Astrocyte (in vitro differentiated cells and primary cell): Measurements from ENCODE around the gene CBX8. TPM values are rescaled to one million over a fixed set of nuclear protein-coding genes. Genes with fewer than 3 reads are reported as not detected.

ENCODE experiments used
- DNase-seq: peaks from one replicate; pipeline ENCODE4 v3.0.0-alpha.2; 2010; ENCODE audit warnings: low read depth
- FAIRE-seq: peaks from 2 replicates; lab custom pipeline; 2011; peaks lifted over from hg19 to GRCh38; lab: Jason Lieb, UNC
- H2AFZ ChIP-seq: 2 replicates; pipeline ENCODE4 v1.6.0; 2012; ENCODE audit warnings: low read depth, low read length, inconsistent platforms
- H3K27ac ChIP-seq: 2 replicates; pipeline ENCODE4 v1.5.1; 2011; ENCODE audit warnings: low read depth, low read length, inconsistent platforms
- H3K27me3 ChIP-seq: 2 replicates; pipeline ENCODE4 v1.6.0; 2011; ENCODE audit warnings: low read length, inconsistent platforms; ENCODE audit not compliant: insufficient read depth
- H3K36me3 ChIP-seq: 2 replicates; pipeline ENCODE4 v1.5.1; 2011; ENCODE audit warnings: low read length, inconsistent platforms; ENCODE audit not compliant: insufficient read depth
- H3K4me1 ChIP-seq: 2 replicates; pipeline ENCODE4 v1.5.1; 2011; ENCODE audit warnings: low read length, inconsistent platforms; ENCODE audit not compliant: insufficient read depth
- H3K4me2 ChIP-seq: 2 replicates; pipeline ENCODE4 v1.6.0; 2012; ENCODE audit warnings: low read length, inconsistent platforms
- H3K4me3 ChIP-seq: 2 replicates; pipeline ENCODE4 v1.5.1; 2011; ENCODE audit warnings: low read depth, mild to moderate bottlenecking, low read length, inconsistent platforms; ENCODE audit not compliant: insufficient read depth
- H3K79me2 ChIP-seq: 2 replicates; pipeline ENCODE4 v1.6.0; 2012; ENCODE audit warnings: mild to moderate bottlenecking, low read length, inconsistent platforms; ENCODE audit not compliant: insufficient read depth
- H3K9ac ChIP-seq: 2 replicates; pipeline ENCODE4 v1.6.0; 2012; ENCODE audit warnings: mild to moderate bottlenecking, low read length, inconsistent platforms
- H3K9me3 ChIP-seq: 2 replicates; pipeline ENCODE4 v1.5.1; 2012; ENCODE audit warnings: low read depth, mild to moderate bottlenecking, low read length, inconsistent platforms; ENCODE audit not compliant: insufficient read depth
- H4K20me1 ChIP-seq: 2 replicates; pipeline ENCODE4 v1.6.0; 2012; ENCODE audit warnings: low read length, inconsistent platforms; ENCODE audit not compliant: insufficient read depth
- H3K27ac Mint-ChIP-seq: one replicate; pipeline ENCODE4 v1.8.0; 2021; ENCODE audit warnings: mild to moderate bottlenecking, mixed read lengths; ENCODE audit not compliant: unreplicated experiment
- H3K27me3 Mint-ChIP-seq: one replicate; pipeline ENCODE4 v1.8.0; 2021; ENCODE audit warnings: low read depth, mixed read lengths; ENCODE audit not compliant: unreplicated experiment
- H3K36me3 Mint-ChIP-seq: one replicate; pipeline ENCODE4 v1.8.0; 2021; ENCODE audit warnings: low read depth, mixed read lengths; ENCODE audit not compliant: unreplicated experiment
- H3K4me1 Mint-ChIP-seq: one replicate; pipeline ENCODE4 v1.8.0; 2021; ENCODE audit warnings: low read depth, mixed read lengths; ENCODE audit not compliant: unreplicated experiment
- H3K4me3 Mint-ChIP-seq: one replicate; pipeline ENCODE4 v1.8.0; 2021; ENCODE audit warnings: mild to moderate bottlenecking, moderate library complexity, mixed read lengths; ENCODE audit not compliant: unreplicated experiment
- H3K9me3 Mint-ChIP-seq: one replicate; pipeline ENCODE4 v1.8.0; 2021; ENCODE audit warnings: mild to moderate bottlenecking, mixed read lengths; ENCODE audit not compliant: unreplicated experiment
- EZH2 ChIP-seq: IDR thresholded peaks from 2 replicates; pipeline ENCODE4 v1.6.1; 2012; ENCODE audit warnings: mild to moderate bottlenecking, low read length, inconsistent platforms; ENCODE audit not compliant: insufficient read depth
- total RNA-seq: library from RNA; stranded (reverse); gene quantifications from 2 replicates; pipeline ENCODE4 v1.2.1, GENCODE V29; 2021
- TF ChIP-seq, protein P1 (sequence below): IDR thresholded peaks from 2 replicates; pipeline ENCODE4 v1.5.1; 2011; ENCODE audit warnings: low read depth, mild to moderate bottlenecking, inconsistent platforms, low read length, moderate library complexity; ENCODE audit not compliant: insufficient read depth

Gene CBX8
- total RNA-seq, 1 donor from 2014 or later: 3.4 TPM

DNA sequence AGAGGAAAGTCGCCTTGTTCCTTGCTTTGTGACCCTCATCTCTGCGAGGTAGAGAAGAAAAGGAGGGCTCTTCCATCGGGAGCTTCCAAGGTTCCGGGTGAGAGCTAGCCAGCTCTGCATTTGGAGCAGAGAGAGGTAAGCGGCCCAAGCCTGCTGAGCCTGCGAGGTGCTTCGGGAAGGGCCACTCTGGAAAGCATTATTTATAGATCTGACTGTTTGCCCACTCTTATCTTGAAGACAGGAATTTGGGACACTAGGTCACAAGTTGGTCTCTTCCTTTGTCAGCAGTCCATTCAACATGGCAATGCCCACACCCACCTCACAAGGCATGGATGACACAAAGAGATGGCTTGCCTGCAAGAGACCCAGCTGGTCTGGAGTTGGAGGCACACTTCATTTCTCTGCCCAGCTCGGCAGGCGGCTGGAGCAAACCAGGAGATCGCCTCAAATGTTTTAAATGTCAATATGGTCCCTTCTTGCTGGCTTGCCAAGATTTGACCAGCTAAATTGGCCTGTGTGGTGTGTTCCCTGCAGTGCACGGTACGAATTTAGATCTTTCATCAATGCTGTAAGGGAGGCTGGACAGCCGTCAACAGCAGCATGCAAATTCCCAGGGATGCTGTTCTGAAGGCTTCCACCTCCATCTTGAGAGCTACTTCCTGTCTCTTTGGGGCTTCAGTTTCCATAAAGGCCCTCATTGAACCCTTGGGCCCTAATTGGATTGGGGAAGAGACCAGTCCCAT, 22.8 kb upstream of the CBX8 start:
- peaks cover 12% of the 10 kb centered on the region for H3K9me3 Mint-ChIP-seq
- peaks cover 5% of the 10 kb centered on the region for H3K4me1 ChIP-seq
- no peaks in the 10 kb centered on the region for H3K9me3 ChIP-seq
- FAIRE-seq (no peak), DNase-seq (no peak)
- H3K36me3 Mint-ChIP-seq: peaks cover 2% of the 10 kb centered on the region
- no peak overlapping the region for H2AFZ ChIP-seq
- TF ChIP-seq EZH2: no peak
- TF ChIP-seq, protein P1, sequence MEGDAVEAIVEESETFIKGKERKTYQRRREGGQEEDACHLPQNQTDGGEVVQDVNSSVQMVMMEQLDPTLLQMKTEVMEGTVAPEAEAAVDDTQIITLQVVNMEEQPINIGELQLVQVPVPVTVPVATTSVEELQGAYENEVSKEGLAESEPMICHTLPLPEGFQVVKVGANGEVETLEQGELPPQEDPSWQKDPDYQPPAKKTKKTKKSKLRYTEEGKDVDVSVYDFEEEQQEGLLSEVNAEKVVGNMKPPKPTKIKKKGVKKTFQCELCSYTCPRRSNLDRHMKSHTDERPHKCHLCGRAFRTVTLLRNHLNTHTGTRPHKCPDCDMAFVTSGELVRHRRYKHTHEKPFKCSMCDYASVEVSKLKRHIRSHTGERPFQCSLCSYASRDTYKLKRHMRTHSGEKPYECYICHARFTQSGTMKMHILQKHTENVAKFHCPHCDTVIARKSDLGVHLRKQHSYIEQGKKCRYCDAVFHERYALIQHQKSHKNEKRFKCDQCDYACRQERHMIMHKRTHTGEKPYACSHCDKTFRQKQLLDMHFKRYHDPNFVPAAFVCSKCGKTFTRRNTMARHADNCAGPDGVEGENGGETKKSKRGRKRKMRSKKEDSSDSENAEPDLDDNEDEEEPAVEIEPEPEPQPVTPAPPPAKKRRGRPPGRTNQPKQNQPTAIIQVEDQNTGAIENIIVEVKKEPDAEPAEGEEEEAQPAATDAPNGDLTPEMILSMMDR: no peak
- H3K4me2 ChIP-seq: no peak overlapping the region
- no peaks in the 10 kb centered on the region for H3K36me3 ChIP-seq
- no peaks in the 10 kb centered on the region for H3K4me1 Mint-ChIP-seq
- no peak overlapping the region for H3K4me3 Mint-ChIP-seq
- no peak overlapping the region for H3K4me3 ChIP-seq
- H3K27me3 Mint-ChIP-seq: peaks cover 77% of the 10 kb centered on the region
- no peaks in the 10 kb centered on the region for H3K79me2 ChIP-seq
- no peaks in the 10 kb centered on the region for H4K20me1 ChIP-seq
- H3K27me3 ChIP-seq: peaks cover 39% of the 10 kb centered on the region
- no peak overlapping the region for H3K9ac ChIP-seq
- no peak overlapping the region for H3K27ac Mint-ChIP-seq
- no peak overlapping the region for H3K27ac ChIP-seq

DNA sequence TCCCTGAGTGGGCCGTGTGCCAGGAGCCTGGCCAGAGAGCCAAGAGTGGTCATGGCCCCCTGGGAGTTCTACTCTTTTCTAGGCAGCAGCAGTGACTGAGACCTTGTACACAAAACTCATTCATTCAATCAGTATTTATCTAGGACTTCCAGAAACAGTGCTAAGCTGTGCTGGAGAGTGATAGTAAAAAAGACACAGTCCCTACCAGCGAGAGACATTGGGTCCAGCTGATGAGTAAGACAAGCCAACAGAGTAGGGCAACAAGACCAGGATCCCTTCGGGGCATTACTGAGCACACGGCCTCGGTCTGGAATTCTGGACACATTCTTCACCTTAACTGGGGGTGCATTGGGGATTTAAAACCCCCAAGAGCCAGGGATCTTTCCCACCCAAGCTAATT, 22.2 kb upstream of the CBX8 start:
- no peaks in the 10 kb centered on the region for H3K4me1 Mint-ChIP-seq
- TF ChIP-seq, protein P1: no peak
- no peak for TF ChIP-seq EZH2
- Histone ChIP-seq H3K36me3 (no peaks in the 10 kb centered on the region), H3K79me2 (no peaks in the 10 kb centered on the region), H3K4me3 (no peak overlapping the region), H4K20me1 (no peaks in the 10 kb centered on the region), H3K4me2 (no peak overlapping the region), H3K4me1 (peaks cover 5% of the 10 kb centered on the region), H3K9me3 (no peaks in the 10 kb centered on the region), H3K27ac (no peak overlapping the region), H3K27me3 (peaks cover 44% of the 10 kb centered on the region), H2AFZ (no peak overlapping the region), H3K9ac (no peak overlapping the region)
- no peak for FAIRE-seq
- peaks cover 2% of the 10 kb centered on the region for H3K36me3 Mint-ChIP-seq
- H3K4me3 Mint-ChIP-seq: no peak overlapping the region
- H3K27me3 Mint-ChIP-seq: peaks cover 75% of the 10 kb centered on the region
- DNase-seq: no peak
- peaks cover 10% of the 10 kb centered on the region for H3K9me3 Mint-ChIP-seq
- no peak overlapping the region for H3K27ac Mint-ChIP-seq
